Activated CD4-positive, alpha-beta T cell treated with anti-CD3 and anti-CD28 coated beads, Interleukin-2, amount 50 U/mL, for 1 hour (primary cell): Measurements from ENCODE around the gene SPATA2.
"Not testable (repeated sequence)": the region's sequence is repeated elsewhere in the genome, so short reads cannot be mapped to it uniquely, and the experiment has no call there.

Experiments
- DNase-seq: peaks from one replicate; pipeline ENCODE4 v3.0.0-alpha.2; 2020

SPATA2 gene

GRCh38 chr20:49915380-49916145 lies at the start of gene SPATA2:
TSS of gene SPATA2 (minus strand) at chr20:49915529. CDS start at chr20:49908490, 7,039 bp downstream.
- DNase-seq: peak; percentile 91

- no peak for DNase-seq
These were observed 46.1 kb upstream of the SPATA2 start for GRCh38 chr20:49961413-49961812.

- not testable (repeated sequence) for DNase-seq
These were observed 42.0 kb upstream of the SPATA2 start for GRCh38 chr20:49957089-49957938.

- DNase-seq: no peak
These were observed 41.4 kb upstream of the SPATA2 start for GRCh38 chr20:49956689-49957088.

GRCh38 chr20:49955830-49956396 lies 40.6 kb upstream of the SPATA2 start:
- not testable (repeated sequence) for DNase-seq

- DNase-seq: no peak
These were observed 39.8 kb upstream of the SPATA2 start for GRCh38 chr20:49955167-49955566.

- no peak for DNase-seq
These were observed 35.8 kb upstream of the SPATA2 start for GRCh38 chr20:49951151-49951550.

- no peak for DNase-seq
These were observed 33.6 kb upstream of the SPATA2 start for GRCh38 chr20:49948809-49949507.

- DNase-seq: no peak
These were observed 32.8 kb upstream of the SPATA2 start for GRCh38 chr20:49948178-49948577.

- no peak for DNase-seq
These were observed 30.6 kb upstream of the SPATA2 start for GRCh38 chr20:49945701-49946477.

- no peak for DNase-seq
These were observed 30.0 kb upstream of the SPATA2 start for GRCh38 chr20:49945306-49945700.

- DNase-seq: no peak
These were observed 27.6 kb upstream of the SPATA2 start for GRCh38 chr20:49942942-49943341.

GRCh38 chr20:49942303-49942702 lies 27.0 kb upstream of the SPATA2 start:
- DNase-seq: no peak

- no peak for DNase-seq
These were observed 26.1 kb upstream of the SPATA2 start for GRCh38 chr20:49941456-49941855.

GRCh38 chr20:49938173-49939163 lies 23.1 kb upstream of the SPATA2 start:
- no peak for DNase-seq

GRCh38 chr20:49937027-49937929 lies 21.9 kb upstream of the SPATA2 start:
- no peak for DNase-seq

- DNase-seq: peak; percentile 92
These were observed 21.1 kb upstream of the SPATA2 start, which contains the start of gene RNF114 for GRCh38 chr20:49936153-49937026. TSS of gene RNF114 (plus strand) at chr20:49936397. CDS start at chr20:49936413, 16 bp downstream.

GRCh38 chr20:49935746-49936152 lies 20.4 kb upstream of the SPATA2 start:
- DNase-seq: no peak

GRCh38 chr20:49929142-49929494 lies 13.8 kb upstream of the SPATA2 start:
- no peak for DNase-seq
